HG03378 (cell line): ENCODE measurements around the gene ARHGAP44.

Experiments used
- ATAC-seq: cut with Tn5 transposase; IDR thresholded peaks from one replicate; pipeline ENCODE4 v1.9.1; 2021; ENCODE audit warnings: mild to moderate bottlenecking, moderate library complexity; ENCODE audit not compliant: unreplicated experiment

ARHGAP44 gene

DNA sequence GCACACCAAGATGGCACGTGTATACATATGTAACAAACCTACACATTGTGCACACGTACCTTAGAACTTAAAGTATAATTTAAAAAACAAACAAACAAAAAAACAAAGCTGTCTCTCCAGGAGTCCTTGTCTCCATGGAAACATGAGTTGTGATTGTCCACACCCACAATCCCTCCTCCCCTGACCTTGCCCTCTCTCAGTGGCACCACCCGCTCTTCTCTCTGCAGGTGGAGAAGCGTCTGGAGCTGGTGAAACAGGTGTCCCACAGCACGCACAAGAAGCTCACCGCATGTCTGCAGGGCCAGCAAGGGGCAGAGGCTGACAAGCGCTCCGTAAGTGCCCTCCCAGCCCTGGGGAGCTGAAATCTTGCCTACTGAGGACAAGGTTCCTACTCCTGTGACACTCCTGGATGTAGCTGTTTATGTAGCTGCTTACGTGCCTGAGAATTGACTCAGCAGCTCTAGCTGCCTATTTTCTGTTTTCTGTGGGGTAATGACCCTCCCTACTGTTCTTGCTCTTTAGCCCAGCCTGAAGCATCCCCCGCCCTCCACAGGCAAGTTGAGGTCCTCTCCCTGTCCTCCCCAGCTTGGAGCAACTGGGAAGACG is 107.0 kb downstream of the ARHGAP44 start:
- no peak for ATAC-seq

DNA sequence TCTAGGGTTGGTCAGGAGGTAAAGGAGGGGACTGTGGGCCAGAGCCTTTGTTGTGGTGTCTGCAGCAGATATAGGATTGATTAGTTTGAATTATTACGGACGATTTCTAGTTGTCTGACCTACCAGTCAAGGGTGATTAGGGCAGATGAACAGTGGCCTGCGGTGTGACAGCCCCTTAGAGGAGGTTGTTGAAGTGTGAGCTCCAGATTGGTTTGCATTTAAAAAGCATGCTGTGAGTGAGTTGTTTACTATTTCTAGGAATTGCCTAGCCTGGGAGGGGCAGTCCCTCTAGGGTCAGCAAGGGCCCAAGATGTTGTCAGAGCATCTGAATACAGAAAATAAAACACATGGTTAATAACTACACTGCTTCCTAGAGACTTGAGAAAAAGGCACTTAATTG is 108.8 kb downstream of the ARHGAP44 start:
- ATAC-seq: no peak

DNA sequence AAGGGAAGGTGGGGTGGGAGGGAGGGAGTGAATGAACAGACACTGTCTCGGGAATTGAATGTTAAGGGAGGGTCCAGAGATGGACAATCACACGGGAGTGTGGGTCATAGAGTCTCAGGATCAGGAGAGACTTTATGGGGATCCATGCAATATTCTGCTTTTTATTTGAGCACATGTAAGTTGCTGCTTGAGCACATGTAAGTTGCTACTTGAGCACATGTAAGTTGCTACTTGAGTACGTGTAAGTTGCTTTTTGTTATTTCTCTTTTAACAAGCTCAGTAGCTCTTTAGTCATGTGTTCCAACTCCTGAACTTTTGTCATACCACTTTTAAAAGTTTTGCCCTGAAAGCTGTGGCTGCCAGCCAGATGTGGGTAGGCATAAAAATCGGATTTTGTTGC is 110.3 kb downstream of the ARHGAP44 start:
- no peak for ATAC-seq

DNA sequence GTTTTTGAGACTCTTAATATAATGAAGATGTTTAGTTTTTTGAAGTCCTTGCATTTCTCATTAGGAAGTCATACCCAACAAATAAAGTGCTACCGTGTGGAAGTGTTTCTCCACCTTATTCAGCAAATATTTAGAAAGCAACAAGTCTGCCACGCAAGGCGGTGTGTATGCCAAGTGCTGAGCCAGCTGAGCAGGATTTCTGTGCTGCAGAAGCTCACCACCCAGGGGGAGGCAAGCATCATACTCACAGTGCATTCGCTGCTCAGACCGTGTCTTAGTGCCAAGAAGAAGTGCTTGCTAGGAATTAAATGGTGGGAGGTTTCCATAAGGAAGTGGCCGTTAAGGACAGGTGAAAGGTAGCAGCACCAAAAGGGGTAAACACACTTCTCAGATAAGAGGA is 111.2 kb downstream of the ARHGAP44 start:
- ATAC-seq: no peak

DNA sequence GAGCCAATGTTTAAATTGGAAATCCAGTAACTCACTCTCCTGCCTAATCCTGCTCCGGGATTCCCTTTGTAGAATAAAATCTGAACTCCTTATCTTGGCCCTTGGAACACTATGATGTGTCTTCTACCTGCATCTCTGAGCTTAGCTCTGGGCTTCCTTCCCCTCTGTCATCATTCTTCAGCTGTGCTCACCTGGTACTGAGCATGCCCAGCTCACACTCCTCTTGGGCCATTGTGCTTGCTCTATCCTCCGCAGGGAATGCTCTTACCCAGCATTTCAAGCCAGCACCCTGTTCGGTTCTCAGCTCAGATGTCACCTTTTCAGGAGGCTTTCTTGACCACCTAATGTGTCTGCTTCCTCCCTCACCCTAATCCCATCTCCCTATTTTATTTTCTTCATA is 112.7 kb downstream of the ARHGAP44 start:
- no peak for ATAC-seq

DNA sequence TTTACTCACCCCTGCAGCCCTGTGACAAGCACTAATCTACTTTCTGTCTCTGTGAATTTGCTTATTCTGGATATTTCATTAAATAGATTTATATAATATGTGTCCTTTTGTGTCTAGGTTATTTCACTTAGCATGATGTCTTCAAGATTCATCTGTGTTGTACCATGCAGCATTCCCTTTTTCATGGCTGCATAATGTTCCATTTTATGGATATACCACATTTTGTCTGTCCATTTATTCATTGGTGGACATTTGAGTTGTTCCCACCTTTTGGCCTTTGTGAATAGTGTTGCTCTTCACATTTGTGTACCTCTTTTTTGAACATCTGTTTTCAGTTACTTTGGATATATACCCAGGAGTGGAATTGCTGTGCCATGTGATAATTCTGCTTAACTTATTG is 118.2 kb downstream of the ARHGAP44 start:
- no peak for ATAC-seq

DNA sequence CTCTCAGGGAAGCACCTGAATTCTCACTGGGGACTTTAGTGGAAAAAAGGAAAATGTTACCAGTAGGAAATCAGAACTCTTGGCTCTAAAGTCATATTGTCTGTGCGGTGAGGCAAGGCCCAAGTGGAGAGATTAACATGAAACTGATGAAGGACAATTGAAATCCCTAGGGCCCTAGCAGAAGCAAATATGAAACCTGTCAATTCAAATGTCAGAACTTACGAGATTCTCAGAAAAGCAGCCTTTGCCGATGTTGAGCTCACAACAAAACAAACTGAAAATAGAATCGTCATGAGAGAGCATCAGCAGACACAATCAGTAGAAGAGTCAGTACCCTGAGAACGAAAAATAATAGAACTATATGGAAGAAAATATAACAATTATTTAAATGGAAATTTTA is 119.7 kb downstream of the ARHGAP44 start:
- peak; percentile 59 for ATAC-seq

DNA sequence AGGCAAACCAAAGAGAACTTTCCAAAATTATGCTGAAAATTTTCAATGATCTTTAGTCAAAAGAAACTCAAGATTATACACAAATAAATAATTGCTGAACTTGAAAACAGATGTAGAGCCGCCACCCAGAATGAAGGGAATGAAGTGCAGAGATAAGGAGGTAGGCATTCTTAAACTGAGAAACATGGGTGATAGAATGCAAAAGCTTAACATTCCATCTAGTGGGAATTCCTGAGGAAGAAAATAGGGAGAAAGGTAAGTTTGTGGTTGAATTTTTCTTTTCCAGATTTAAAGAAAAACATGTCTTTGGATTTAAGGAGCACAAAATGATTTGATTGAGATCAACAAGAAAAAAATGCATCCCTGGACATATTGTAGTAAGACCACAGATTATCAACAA is 120.2 kb downstream of the ARHGAP44 start:
- ATAC-seq: no peak

DNA sequence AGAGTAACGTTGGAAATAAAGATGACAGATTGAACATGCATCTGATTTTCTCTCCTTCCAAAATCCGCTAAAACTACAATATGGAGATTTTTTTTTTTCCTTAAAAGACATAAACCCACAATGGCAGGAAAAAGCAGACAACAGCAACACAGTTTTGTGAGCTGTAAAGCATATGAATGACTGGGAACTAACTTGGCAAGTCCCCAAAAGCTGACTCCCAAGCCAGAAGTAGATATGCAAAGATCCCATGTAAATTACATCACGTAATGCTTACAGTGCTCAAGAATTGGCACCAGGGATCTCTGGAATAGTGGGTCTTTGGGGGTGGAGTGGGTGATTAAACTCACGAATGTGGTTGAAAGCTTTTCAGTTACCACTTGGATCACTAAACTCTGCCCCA is 121.9 kb downstream of the ARHGAP44 start:
- ATAC-seq: no peak

DNA sequence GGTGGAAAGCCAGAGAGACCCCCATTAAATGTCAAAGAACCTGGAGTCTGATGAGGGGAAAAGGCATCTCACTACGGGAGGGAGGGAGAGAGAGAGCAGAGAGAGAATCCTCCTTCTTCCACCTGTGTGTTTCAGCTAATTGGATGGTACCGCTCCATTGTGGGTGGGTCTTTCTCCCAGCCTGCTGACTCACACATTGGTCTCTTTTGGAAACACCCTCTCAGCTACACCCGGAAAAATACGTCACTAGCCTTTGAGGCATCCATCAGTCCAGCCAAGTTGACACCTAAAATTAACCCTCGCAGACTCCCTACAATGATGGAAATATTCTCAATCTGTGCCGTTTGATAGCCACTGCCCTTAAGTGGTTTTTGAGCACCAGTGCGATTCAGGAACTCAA is 128.1 kb downstream of the ARHGAP44 start:
- ATAC-seq: no peak

DNA sequence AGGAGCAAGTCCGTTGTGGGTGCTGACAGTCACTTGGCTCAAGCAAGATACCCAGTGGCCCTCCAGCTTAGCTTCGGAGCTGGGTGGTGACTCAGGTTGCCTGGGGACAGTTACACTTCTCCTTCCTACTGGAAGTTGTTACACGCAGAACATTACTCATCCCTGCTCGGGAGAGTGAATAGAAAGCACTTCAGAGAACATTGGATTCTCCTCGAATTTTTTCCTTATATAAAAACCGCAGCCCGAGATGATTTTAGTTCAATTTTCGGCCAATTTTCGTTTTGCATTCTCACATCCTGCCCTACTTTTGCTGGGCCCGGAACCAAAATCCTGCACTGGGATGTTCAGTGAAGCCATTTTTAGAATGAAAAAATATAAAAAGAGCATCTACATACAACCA is 128.8 kb downstream of the ARHGAP44 start:
- no peak for ATAC-seq

DNA sequence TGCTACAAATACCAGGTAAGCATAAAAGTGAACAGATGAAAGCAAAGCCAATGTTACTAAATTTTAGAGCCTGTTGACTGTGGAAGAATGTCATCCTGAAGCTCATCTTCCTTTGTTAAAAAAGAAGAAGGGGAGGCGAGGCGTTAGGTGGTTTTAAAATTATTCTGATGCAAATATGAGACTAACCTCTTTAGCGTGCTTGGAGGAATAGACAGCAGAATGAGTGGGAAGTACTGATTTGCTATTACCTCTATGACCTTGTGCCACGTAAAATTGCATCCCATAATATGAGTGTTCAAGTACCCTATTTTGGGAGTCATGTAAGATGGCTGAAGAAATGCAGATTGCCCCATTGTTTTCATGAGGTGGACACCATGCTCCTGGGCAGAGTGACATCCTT is 132.8 kb downstream of the ARHGAP44 start:
- ATAC-seq: no peak

DNA sequence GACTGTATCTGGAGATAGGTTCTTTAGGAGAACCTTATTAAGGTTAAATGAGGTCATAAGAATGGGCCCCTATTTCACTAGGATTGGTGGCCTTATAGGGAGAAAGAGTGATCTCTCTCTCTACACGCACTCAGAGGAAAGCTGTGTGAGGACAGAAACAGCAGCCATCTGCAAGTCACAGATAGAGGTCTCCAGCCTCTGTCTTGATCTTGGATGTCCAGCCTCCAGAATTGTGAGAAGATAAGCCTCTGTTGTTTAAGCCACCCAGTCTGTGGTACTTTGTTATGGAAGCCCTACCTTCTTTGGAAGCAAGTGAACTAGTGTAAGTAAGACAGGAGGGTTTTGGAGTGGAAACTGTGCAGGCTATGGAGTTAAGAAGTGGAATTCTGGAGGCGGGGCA is 135.3 kb downstream of the ARHGAP44 start:
- no peak for ATAC-seq

DNA sequence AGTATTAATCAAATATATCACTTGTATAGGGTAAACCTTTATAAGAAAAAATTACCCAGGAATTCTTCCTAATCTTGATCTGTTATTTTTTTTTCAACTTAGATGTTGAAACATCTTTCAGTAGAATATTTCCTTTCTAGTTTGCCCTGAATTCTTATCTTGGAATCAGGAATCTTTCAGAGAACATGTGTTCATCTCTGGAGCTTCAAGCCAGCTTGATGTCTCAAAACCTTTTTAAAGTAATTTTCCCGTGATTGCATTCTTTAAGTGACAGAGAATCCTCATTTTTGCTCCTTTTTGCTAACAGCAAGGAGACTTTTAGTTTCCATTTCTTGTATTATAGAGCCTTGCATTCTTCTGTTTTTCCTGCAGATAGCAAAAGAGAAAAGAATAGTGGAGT is 137.7 kb downstream of the ARHGAP44 start:
- no peak for ATAC-seq

DNA sequence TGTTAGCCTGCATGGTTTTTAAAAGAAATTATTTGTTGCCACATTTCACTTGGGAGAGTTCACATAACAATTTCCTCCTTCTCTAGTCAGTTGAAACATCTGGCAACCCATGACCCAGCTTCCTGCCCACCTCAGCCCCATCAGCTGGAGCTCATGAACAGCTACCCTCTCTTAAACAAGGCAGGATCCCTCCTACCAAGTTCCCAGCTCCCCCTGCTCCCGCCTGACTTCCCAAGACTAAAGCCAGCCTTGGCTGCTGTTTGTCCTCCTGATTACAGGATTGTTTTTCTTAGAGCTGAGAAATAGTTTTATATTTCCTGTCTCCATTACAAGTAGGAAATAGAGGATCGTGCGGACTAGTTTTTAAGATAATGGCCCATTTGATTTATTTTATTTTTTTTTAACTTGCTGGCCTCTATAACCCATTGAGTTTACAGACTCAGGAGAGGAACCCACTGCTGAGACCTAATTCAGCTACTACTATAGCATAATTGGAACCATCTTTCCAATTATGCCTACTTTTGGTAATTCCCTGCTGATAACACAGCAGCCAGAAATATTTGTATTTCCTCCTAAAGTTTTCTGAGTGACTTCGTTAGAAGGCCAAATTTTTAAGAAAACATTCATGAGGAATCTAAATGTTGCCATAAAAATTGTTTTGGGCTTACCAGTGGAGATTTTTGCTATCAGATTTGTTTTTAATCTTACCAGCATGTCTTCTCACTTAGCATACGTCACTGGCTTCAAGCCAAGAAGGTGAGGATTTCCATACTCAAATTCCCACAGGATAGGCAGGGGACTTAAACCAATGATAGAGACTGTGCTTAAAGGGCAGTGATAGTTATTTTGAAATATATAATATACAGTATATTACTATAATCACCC is 138.5 kb downstream of the ARHGAP44 start:
- ATAC-seq: no peak

DNA sequence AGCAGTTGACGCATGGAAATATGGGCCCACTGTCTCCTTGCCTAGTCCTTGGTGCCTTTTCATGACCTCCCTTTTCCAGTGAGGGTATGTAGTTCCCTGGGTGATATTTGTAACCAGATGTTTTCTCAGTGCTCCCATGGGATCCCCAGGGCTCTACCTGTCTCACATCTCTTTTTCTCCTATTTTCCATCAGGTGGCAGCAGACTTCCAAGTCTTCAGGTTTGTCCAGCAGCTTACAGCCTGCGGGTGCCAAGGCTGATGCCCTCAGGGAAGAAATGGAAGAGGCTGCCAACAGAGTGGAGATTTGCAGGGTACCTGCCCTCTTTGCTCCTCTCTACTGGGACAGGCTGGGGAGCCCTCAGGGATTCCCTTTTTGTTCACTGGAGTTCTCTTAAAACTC is 139.4 kb downstream of the ARHGAP44 start:
- ATAC-seq: no peak

DNA sequence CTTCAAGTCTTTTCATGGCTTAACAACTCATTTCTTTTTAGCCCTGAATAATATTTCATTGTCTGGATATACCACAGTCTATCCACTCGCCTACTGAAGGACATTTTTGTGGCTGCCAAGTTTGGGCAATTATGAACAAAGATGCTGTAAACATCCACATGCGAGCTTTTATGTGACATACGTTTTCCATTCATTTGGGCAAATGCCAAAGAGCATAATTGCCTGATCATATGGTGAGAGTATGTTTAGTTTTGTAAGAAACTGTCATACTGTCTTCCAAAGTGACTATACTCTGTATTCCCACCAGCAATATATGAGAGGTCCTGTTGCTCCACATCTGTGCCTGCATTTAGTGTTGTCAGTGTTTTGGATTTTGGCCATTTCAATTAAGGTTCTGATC is 147.2 kb downstream of the ARHGAP44 start:
- ATAC-seq: no peak

DNA sequence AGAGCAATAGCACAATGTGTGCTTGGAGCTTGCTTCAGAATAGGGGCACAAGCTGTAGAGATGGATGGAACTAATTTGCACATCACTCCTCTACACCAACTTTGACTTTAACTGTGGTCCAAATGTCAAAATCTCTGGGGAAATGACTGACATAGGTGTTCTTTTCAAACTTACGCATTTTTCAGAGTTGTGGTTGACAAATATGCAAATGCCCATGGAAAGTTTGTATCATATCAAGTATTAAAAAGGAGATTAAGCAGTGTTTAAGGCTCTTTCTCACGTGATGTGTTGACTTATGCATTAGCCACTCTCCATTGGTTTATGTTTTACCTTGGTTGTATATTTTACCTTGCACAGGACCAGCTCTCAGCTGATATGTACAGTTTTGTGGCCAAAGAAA is 151.4 kb downstream of the ARHGAP44 start:
- no peak for ATAC-seq

DNA sequence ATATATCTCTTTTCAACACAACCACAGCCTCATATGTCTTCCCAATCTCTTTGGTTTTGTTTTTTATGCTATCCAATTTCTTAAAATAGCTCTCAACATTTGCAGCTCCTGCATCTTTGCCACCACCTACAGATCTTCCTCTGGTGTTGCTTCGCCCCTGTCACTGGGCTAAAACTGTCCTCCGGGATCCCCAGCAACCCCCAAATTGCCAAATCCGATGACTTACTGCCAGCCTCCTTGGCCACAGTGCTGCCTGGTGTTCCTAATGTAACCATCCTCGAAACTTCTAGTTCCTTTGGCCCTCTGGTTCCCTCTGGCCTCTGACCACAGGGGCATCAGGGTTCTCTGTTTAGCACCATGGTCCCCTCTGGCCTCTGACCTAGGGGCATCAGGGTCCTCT is 157.7 kb downstream of the ARHGAP44 start:
- ATAC-seq: no peak

DNA sequence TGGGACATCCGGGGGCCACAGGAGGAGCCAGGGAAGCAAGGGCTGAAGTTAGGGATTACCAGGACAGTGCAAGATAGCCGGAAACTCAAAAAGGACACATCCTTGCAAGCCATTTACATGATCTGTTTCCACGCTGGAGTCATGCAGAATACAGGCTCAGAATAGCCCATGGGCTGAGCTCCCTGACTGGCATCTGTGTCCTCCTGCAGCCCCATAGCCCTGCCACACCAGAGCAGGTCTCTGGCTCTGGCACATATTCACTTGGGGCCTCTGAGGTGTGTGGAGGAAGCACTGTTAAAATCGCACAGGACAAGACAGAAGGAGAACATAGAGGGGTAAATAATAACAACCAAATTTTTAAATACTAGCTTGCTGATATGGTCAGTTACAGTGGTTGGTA is 162.7 kb downstream of the ARHGAP44 start:
- ATAC-seq: no peak

DNA sequence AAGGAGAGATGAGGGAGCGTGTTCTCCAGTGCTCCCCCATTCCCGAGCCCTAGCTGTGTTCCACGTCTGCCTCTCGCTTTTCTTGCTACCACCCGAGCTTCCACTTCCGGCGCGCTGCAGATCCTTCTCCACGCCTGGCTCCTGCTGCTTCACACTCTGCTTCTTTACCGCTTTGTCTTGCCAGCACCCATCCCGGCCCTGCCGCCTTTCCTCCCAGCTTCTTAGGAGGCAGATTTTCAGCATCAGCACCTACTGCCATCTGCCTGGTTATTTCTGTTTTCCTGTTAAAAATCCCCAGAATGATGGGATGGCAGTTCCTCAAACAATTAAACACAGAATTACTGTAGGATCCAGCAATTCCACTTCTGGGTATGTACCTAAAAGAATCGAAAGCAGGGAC is 163.9 kb downstream of the ARHGAP44 start:
- ATAC-seq: no peak

DNA sequence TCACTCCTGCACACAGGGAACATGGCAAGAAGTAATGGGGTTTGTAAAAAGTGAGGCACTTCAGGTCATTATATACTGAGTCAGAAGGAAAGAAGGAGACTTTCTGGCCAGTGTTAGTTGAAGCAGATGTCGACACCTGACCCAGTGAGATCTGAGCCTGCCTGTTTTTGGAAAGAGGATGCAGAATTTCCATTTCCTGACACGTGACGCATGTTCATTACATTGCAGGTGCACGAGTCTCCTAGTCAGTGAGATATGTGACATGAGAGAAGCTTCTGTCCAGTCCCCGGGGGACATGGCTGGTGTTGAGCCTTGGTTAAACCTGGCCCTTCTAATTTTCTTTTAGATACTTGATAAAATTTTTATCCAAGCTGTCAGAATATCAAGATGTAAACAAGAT is 166.2 kb downstream of the ARHGAP44 start:
- ATAC-seq: no peak

DNA sequence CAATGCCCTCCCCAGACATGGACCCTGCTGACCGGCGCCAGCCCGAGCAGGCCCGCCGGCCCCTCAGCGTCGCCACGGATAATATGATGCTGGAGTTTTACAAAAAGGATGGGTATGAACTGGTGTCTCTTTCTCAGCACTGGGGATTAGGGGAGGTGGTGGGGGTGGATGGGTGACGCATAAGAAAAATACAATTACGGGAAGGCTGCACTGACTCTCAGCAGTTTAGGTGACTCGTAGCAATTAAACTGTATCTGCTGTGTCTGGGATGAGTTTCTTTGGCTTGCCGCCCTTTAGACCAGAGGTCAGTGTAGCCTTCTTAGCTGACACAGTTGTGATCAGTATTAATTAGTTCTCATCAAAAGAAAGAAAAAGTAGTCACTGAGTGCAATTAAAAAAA is 169.5 kb downstream of the ARHGAP44 start:
- ATAC-seq: no peak
